ENCODE data around the gene COX20.

GRCh38 chr1:244802556-244803239 is 32.8 kb upstream of the COX20 start:
- TF ChIP-seq CTCF (IDR thresholded peaks at IDR 0.05; ENCODE audit: low read length): no peak
- TF ChIP-seq EZH2 (IDR thresholded peaks at IDR 0.05; ENCODE audit: borderline replicate concordance, low read length): no peak
